ENCODE data around the gene IFI27L2.

Gene IFI27L2

DNA sequence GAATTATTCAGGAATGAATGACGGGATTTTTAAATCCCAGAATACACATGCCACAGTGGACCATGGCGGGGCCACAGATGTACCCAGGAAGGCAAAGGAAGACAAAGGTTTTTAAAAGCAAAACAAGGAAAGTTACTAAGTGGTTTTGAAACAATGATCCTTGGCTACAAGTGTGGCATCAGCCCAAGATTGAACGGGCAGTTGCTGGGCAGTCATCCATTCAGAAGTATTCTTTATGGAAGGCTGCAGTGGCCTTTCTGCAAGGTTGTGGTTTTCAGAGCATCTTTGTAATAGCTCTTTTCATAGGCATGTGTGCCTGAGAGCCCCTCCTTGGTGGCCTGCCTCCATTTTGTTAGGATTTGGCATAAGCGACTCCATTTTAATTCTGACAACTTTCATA, 32.3 kb downstream of the IFI27L2 start:
- no peak overlapping the region for H3K4me3 ChIP-seq (ENCODE audit: low read depth, low read length)
- TF ChIP-seq, protein P1, sequence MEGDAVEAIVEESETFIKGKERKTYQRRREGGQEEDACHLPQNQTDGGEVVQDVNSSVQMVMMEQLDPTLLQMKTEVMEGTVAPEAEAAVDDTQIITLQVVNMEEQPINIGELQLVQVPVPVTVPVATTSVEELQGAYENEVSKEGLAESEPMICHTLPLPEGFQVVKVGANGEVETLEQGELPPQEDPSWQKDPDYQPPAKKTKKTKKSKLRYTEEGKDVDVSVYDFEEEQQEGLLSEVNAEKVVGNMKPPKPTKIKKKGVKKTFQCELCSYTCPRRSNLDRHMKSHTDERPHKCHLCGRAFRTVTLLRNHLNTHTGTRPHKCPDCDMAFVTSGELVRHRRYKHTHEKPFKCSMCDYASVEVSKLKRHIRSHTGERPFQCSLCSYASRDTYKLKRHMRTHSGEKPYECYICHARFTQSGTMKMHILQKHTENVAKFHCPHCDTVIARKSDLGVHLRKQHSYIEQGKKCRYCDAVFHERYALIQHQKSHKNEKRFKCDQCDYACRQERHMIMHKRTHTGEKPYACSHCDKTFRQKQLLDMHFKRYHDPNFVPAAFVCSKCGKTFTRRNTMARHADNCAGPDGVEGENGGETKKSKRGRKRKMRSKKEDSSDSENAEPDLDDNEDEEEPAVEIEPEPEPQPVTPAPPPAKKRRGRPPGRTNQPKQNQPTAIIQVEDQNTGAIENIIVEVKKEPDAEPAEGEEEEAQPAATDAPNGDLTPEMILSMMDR (IDR thresholded peaks at IDR 0.05; ENCODE audit: borderline replicate concordance, insufficient read depth, low read depth, low read length): no peak

- TF ChIP-seq, protein P1 (IDR thresholded peaks at IDR 0.05; ENCODE audit: borderline replicate concordance, insufficient read depth, low read depth, low read length): no peak
- H3K4me3 ChIP-seq (ENCODE audit: low read depth, low read length): no peak overlapping the region
These were observed 36.0 kb downstream of the IFI27L2 start for GRCh38 chr14:94093418-94093817.

- no peak overlapping the region for H3K4me3 ChIP-seq (ENCODE audit: low read depth, low read length)
- TF ChIP-seq, protein P1 (IDR thresholded peaks at IDR 0.05; ENCODE audit: borderline replicate concordance, insufficient read depth, low read depth, low read length): no peak
These were observed 39.9 kb downstream of the IFI27L2 start for GRCh38 chr14:94089479-94089878.

DNA sequence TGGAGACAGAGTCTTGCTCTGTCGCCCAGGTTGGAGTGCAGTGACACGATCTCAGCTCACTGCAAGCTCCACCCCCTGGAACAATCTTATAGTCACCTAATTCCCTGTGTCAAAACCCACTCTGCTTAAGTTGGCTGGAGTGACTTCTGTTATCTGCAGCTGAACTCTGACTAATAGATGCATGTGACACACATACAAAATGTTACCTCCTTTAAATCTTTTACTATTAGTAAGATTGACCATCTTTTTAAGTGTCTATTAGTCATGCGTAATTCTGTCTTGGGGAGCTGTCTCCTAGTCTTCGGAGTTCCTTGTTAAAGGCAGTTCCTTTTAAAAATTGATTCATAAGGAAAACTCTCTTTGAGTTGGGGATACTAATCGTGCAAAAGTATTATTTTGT, 40.9 kb downstream of the IFI27L2 start:
- TF ChIP-seq, protein P1 (IDR thresholded peaks at IDR 0.05; ENCODE audit: borderline replicate concordance, insufficient read depth, low read depth, low read length): no peak
- H3K4me3 ChIP-seq (ENCODE audit: low read depth, low read length): no peak overlapping the region

DNA sequence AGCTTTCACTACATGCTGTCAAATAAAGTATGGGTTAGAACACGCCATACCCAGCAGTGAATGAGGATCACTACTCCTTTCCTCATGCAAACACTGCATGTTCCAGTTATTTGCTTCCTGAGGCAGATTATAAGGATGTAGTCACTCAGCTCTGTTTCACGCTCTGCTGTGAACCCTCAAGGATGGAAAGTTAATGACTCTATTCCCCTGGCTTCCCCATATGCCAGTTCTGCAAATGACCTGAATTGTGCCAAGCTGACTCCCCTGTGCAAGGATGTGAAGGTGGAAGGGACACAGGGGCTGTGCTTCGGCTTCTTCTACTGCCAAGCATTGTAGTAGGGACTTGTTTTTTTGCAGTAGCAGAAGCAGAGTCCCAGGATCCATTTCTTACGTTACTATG, 41.5 kb downstream of the IFI27L2 start:
- H3K4me3 ChIP-seq (ENCODE audit: low read depth, low read length): no peak overlapping the region
- TF ChIP-seq, protein P1 (IDR thresholded peaks at IDR 0.05; ENCODE audit: borderline replicate concordance, insufficient read depth, low read depth, low read length): no peak

DNA sequence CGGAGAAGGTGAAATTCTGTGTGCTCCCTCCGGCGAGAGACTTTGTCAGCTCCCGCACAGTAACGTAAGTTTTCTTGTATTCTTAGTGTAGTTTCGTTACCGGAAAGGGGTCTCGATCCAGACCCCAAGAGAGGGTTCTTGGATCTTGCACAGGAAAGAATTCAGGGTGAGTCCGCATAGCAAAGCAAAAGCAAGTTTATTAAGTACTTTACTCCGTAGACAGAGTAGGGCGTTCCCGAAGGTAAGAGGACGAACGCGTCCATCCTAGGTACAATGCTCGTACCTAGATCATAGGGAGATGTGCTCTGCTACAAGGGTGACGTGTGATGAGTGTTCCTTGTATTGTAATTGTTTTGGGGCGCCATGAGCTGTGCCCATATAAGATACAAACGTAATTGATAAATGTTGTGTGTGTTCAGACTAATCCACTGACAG, 48.0 kb downstream of the IFI27L2 start:
- TF ChIP-seq, protein P1 (IDR thresholded peaks at IDR 0.05; ENCODE audit: borderline replicate concordance, insufficient read depth, low read depth, low read length): no peak
- H3K4me3 ChIP-seq (ENCODE audit: low read depth, low read length): peak overlapping the region; percentile 97

GRCh38 chr14:94080621-94081385, 48.6 kb downstream of the IFI27L2 start, which contains the start of the genes DDX24 and IFI27L1:
DDX24 (minus strand) TSS chr14:94081202; CDS start chr14:94079742, 1,460 bp downstream.
IFI27L1 (plus strand) TSS chr14:94081310; CDS start chr14:94096938, 15,628 bp downstream.
- peak within 1 kb of the TSS; percentile 97 for H3K4me3 ChIP-seq (ENCODE audit: low read depth, low read length)
- TF ChIP-seq, protein P1 (IDR thresholded peaks at IDR 0.05; ENCODE audit: borderline replicate concordance, insufficient read depth, low read depth, low read length): no peak

All from GM12875 (cell line).